K562 (cell line): ENCODE measurements around the gene PINK1. TPM values are rescaled to one million over a fixed set of nuclear protein-coding genes. Genes with fewer than 3 reads are reported as not detected.
A peak's percentile ranks its signal among the peaks of the same experiment; 100 is the strongest.

ENCODE experiments used
- CC2D1A ChIP-seq: fragments of 450-650 bp; IDR thresholded peaks from 2 replicates; pipeline ENCODE4 v1.6.1; 2017; ENCODE audit warnings: mild to moderate bottlenecking
- CTCF ChIP-seq, 3 experiments: IDR thresholded peaks in 2 of 3; conservative IDR thresholded peaks in 1 of 3; 2 replicates each; pipeline ENCODE4 v1.5.1; 2011 to 2012; ENCODE audit warnings: low read length in 3 of 3, mild to moderate bottlenecking in 3 of 3, control low read depth in 2 of 3, improper control_type of control experiment in 1 of 3, inconsistent platforms in 1 of 3, low read depth in 1 of 3, mixed read lengths in 1 of 3, moderate library complexity in 1 of 3; ENCODE audit not compliant: insufficient read depth in 2 of 3
- RBFOX2 ChIP-seq: fragments of 200-400 bp; formaldehyde crosslinking; IDR thresholded peaks from 2 replicates; pipeline ENCODE4 v1.6.1; 2017; ENCODE audit warnings: low read depth, mild to moderate bottlenecking, low read length, moderate library complexity
- REST ChIP-seq, 2 experiments: fragments of 450-650 bp; formaldehyde crosslinking in 1 of 2; IDR thresholded peaks; 2 replicates each; pipeline versions ENCODE4 v1.4.0 to v1.6.1; 2014 to 2020; ENCODE audit warnings: mild to moderate bottlenecking in 2 of 2, borderline replicate concordance in 1 of 2, low read depth in 1 of 2
- ZNF140 ChIP-seq: fragments of 250-450 bp; sonication (Bioruptor Pico); IDR thresholded peaks from 2 replicates; pipeline ENCODE4 v1.8.0; 2021; ENCODE audit warnings: moderate library complexity, mild to moderate bottlenecking, inconsistent platforms
- polyA plus RNA-seq, 8 experiments: library from polyadenylated mRNA; depleted of rRNA in 4 of 8; stranded (reverse) in 5 of 8; unstranded in 3 of 8; fragments of >200 nt; fragmentation: Nextera tagmentation in 2 of 8; fragmentation: Illumina TruSeq in 1 of 8; extraction: Ambion mirVana in 2 of 8; extraction: Trizol in 1 of 8; gene quantifications; 2 replicates each; pipeline versions ENCODE4 v1.2.1 to v1.2.3, GENCODE V29; 2011 to 2014; ENCODE audit warnings: inconsistent platforms in 1 of 8, missing spikeins in 1 of 8
- total RNA-seq, 7 experiments: library from RNA; depleted of rRNA in 6 of 7; stranded (reverse); fragments of >200 nt in 6 of 7; fragmentation: Illumina TruSeq in 2 of 7; extraction: Trizol in 2 of 7; gene quantifications; 2 replicates each; pipeline versions ENCODE4 v1.2.1 to v1.2.3, GENCODE V29; 2011 to 2021; ENCODE audit warnings: low replicate concordance in 1 of 7

The PINK1 gene
- total and polyA plus RNA-seq, 9 of the 15 experiments (the other 6 are each of a cell fraction or from before 2014, with no cell fraction given) = 1.5 to 11.3 (median 6.8) TPM

GRCh38 chr1:20654104-20654690, 20.9 kb downstream of the PINK1 start (continued):
- TF ChIP-seq CTCF (IDR thresholded peaks at IDR 0.05 in 2 of 3, conservative IDR thresholded peaks at IDR 0.05 in 1 of 3; ENCODE audit: insufficient read depth in 2 of 3, low read depth in 1 of 3, low read length in 3 of 3) (peak in 2 of 3 experiments; percentile 23 to 31; a peak in 1 of 6 replicates), REST (IDR thresholded peaks at IDR 0.05; ENCODE audit: borderline replicate concordance) (no peak), REST (CRISPR knock-in tag; IDR thresholded peaks at IDR 0.05; ENCODE audit: low read depth) (no peak), CC2D1A (no peak), ZNF140 (CRISPR knock-in tag) (no peak), RBFOX2 (0 out of 2 replicates have a peak, but pooled peaks have one; percentile 37)
- TF ChIP-seq, all 486 proteins: peak for 4
